HepG2 (cell line): Measurements from ENCODE around the gene MX2. TPM values are rescaled to one million over a fixed set of nuclear protein-coding genes. Genes with fewer than 3 reads are reported as not detected.
A peak's percentile ranks its signal among the peaks of the same experiment; 100 is the strongest.

ENCODE experiments used
- CREB3 ChIP-seq: sonication (generic); formaldehyde crosslinking; IDR thresholded peaks from 2 replicates; pipeline ENCODE4 v1.5.0; 2020; ENCODE audit warnings: missing genetic modification reagents
- ETV6 ChIP-seq: sonication (generic); formaldehyde crosslinking; conservative IDR thresholded peaks from 2 replicates; pipeline ENCODE4 v1.4.0; 2020; ENCODE audit warnings: missing genetic modification reagents
- FOXA3 ChIP-seq: IDR thresholded peaks from 2 replicates; pipeline ENCODE4 v1.6.1; 2016; ENCODE audit warnings: missing genetic modification reagents, missing compliant biosample characterization
- GATA4 ChIP-seq: sonication (generic); IDR thresholded peaks from 2 replicates; pipeline ENCODE4 v1.6.1; 2016; ENCODE audit warnings: antibody characterized with exemption, low read depth, borderline replicate concordance
- MED1 ChIP-seq: sonication (generic); formaldehyde crosslinking; IDR thresholded peaks from 2 replicates; pipeline ENCODE4 v1.4.0; 2020; ENCODE audit warnings: missing genetic modification reagents
- MED13 ChIP-seq: sonication (generic); formaldehyde crosslinking; IDR thresholded peaks from 2 replicates; pipeline ENCODE4 v1.5.0; 2020; ENCODE audit warnings: missing genetic modification reagents
- MXI1 ChIP-seq: IDR thresholded peaks from 3 replicates; pipeline ENCODE4 v1.6.1; 2012; ENCODE audit warnings: low read depth, low read length, inconsistent platforms, borderline replicate concordance
- NCOA2 ChIP-seq: sonication (generic); formaldehyde crosslinking; IDR thresholded peaks from 2 replicates; pipeline ENCODE4 v1.8.0; 2022; ENCODE audit warnings: inconsistent platforms
- PTBP1 ChIP-seq: fragments of 200-400 bp; formaldehyde crosslinking; IDR thresholded peaks from 2 replicates; pipeline ENCODE4 v1.6.1; 2018; ENCODE audit warnings: low read length, low read depth; ENCODE audit not compliant: poor library complexity, severe bottlenecking
- SATB2 ChIP-seq: sonication (generic); formaldehyde crosslinking; IDR thresholded peaks from 2 replicates; pipeline ENCODE4 v1.5.0; 2020; ENCODE audit warnings: missing genetic modification reagents
- SIN3B ChIP-seq: fragments of 150-350 bp; IDR thresholded peaks from 2 replicates; pipeline ENCODE4 v1.6.1; 2014; ENCODE audit warnings: low read length
- THAP9 ChIP-seq: sonication (generic); formaldehyde crosslinking; IDR thresholded peaks from 2 replicates; pipeline ENCODE4; 2020; ENCODE audit warnings: missing genetic modification reagents, mild to moderate bottlenecking, borderline replicate concordance
- XBP1 ChIP-seq: sonication (generic); formaldehyde crosslinking; IDR thresholded peaks from 2 replicates; pipeline ENCODE4 v1.5.0; 2020; ENCODE audit warnings: missing genetic modification reagents
- ZNF383 ChIP-seq: sonication (generic); formaldehyde crosslinking; IDR thresholded peaks from 2 replicates; pipeline ENCODE4 v1.4.0; 2020; ENCODE audit warnings: missing genetic modification reagents, mild to moderate bottlenecking, borderline replicate concordance
- ZNF605 ChIP-seq: sonication (generic); formaldehyde crosslinking; IDR thresholded peaks from 2 replicates; pipeline ENCODE4 v1.8.0; 2022; ENCODE audit warnings: mild to moderate bottlenecking, missing genetic modification reagents
- ZNF7 ChIP-seq: IDR thresholded peaks from 2 replicates; pipeline ENCODE4 v1.6.1; 2016; ENCODE audit warnings: missing biosample characterization, missing genetic modification reagents
- polyA plus RNA-seq, 8 experiments: library from polyadenylated mRNA; depleted of rRNA in 3 of 8; stranded (reverse) in 7 of 8; unstranded in 1 of 8; fragments of >200 nt; fragmentation: Illumina TruSeq in 4 of 8; extraction: Trizol in 4 of 8; gene quantifications; 2 replicates each; pipeline versions ENCODE4 v1.2.1 to v1.2.3, GENCODE V29; 2011 to 2016; ENCODE audit warnings: low read depth in 4 of 8, missing spikeins in 1 of 8, mixed read lengths in 1 of 8; ENCODE audit not compliant: insufficient read depth in 1 of 8
- total RNA-seq, 5 experiments: library from RNA; depleted of rRNA; stranded (reverse); fragments of >200 nt; fragmentation: Illumina TruSeq; extraction: Trizol; gene quantifications; 2 replicates each; pipeline ENCODE4 v1.2.3, GENCODE V29; 2016; ENCODE audit warnings: low read depth in 1 of 5
- TF ChIP-seq, protein P1 (sequence below): sonication (generic); formaldehyde crosslinking; conservative IDR thresholded peaks from 2 replicates; pipeline ENCODE4 v1.8.0; 2022; ENCODE audit warnings: mild to moderate bottlenecking, moderate library complexity, missing genetic modification reagents
- TF ChIP-seq, protein P2 (sequence below): sonication (generic); formaldehyde crosslinking; IDR thresholded peaks from 2 replicates; pipeline ENCODE4 v1.8.0; 2023; ENCODE audit warnings: mild to moderate bottlenecking, missing genetic modification reagents

The MX2 gene
- total and polyA plus RNA-seq, 2 of the 13 experiments (the other 11 are each of a cell fraction or from before 2014, with no cell fraction given), result 24.0 to 35.7 TPM

DNA sequence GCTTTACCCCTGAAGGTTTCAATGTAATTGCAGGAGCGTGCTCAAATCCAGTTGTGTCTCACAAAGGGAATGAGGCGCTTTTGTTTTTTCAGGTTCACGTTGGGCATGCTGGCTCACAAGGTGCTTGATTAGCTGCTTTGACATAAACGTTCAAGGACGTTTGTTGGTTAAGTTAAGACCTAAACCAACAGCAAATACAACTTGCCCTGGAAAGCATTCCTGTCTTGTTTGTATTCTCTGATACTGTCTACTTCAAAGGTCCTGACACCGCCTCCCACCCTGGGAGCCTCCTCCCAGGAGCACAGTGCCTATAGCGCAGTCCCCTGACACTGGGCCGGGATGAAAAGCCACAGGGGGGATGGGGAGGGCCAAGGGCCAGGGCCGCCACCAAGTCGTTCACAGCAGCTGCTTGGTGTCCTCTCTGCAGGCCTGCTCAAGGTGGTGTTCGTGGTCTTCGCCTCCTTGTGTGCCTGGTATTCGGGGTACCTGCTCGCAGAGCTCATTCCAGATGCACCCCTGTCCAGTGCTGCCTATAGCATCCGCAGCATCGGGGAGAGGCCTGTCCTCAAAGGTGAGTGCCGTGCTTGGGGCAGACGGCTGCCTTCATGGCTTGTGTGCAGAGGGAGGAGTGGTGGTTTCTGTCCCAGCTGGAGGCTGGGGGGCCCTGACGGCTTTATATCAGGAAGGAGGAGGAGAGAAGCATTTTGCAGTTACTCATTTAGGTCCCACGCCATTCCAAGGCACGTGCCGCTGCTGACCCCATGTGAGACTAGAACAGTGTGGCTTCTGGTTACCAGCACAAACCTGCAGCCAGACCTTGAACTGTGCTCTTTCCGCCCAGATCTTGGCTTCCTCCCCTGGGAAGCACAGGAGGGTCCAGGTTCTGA lies 39.1 kb upstream of the MX2 start (continued):
- peak; percentile 53 for TF ChIP-seq PTBP1
- peak; percentile 91 for TF ChIP-seq MED1 (CRISPR knock-in tag)
- TF ChIP-seq MXI1, result peak; percentile 36; the same call in 1 of the 3 replicates
- TF ChIP-seq CREB3 (CRISPR knock-in tag), result no peak
- no peak for TF ChIP-seq SATB2 (CRISPR knock-in tag)
- no peak for TF ChIP-seq ZNF383
- peak; percentile 92 for TF ChIP-seq FOXA3 (CRISPR knock-in tag)
- TF ChIP-seq, protein P1, sequence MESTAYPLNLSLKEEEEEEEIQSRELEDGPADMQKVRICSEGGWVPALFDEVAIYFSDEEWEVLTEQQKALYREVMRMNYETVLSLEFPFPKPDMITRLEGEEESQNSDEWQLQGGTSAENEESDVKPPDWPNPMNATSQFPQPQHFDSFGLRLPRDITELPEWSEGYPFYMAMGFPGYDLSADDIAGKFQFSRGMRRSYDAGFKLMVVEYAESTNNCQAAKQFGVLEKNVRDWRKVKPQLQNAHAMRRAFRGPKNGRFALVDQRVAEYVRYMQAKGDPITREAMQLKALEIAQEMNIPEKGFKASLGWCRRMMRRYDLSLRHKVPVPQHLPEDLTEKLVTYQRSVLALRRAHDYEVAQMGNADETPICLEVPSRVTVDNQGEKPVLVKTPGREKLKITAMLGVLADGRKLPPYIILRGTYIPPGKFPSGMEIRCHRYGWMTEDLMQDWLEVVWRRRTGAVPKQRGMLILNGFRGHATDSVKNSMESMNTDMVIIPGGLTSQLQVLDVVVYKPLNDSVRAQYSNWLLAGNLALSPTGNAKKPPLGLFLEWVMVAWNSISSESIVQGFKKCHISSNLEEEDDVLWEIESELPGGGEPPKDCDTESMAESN (CRISPR knock-in tag), result no peak; the same call in 1 of the 2 replicates
- peak; percentile 67 for TF ChIP-seq MED13 (CRISPR knock-in tag)
- TF ChIP-seq, protein P2, sequence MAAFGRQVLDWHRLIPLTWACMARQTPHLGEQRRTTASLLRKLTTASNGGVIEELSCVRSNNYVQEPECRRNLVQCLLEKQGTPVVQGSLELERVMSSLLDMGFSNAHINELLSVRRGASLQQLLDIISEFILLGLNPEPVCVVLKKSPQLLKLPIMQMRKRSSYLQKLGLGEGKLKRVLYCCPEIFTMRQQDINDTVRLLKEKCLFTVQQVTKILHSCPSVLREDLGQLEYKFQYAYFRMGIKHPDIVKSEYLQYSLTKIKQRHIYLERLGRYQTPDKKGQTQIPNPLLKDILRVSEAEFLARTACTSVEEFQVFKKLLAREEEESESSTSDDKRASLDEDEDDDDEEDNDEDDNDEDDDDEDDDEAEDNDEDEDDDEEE (CRISPR knock-in tag), result no peak
- TF ChIP-seq NCOA2, result peak; percentile 95
- no peak for TF ChIP-seq ETV6 (CRISPR knock-in tag)
- no peak; the same call in 1 of the 2 replicates for TF ChIP-seq ZNF605 (CRISPR knock-in tag)
- TF ChIP-seq SIN3B, result no peak
- TF ChIP-seq XBP1 (CRISPR knock-in tag), result no peak
- peak; percentile 57 for TF ChIP-seq THAP9 (CRISPR knock-in tag)
- TF ChIP-seq GATA4, result peak; percentile 76; the same call in 1 of the 2 replicates
- TF ChIP-seq ZNF7 (CRISPR knock-in tag), result no peak
